HepG2 (cell line): ENCODE results near the gene TFRC. TPM values are rescaled to one million over a fixed set of nuclear protein-coding genes. Genes with fewer than 3 reads are reported as not detected.

Experiments used
- ATAC-seq: fragments of 200-7000 bp; cut with Tn5 transposase; 3 replicates; pipeline ENCODE4 v1.9.1; 2020; ENCODE audit warnings: mild to moderate bottlenecking, moderate library complexity
- BruUV-seq: library from RNA; stranded (reverse); fragments of 400-500 nt; replicated peaks from 2 replicates; lab custom pipeline; 2021; lab: Mats Ljungman, UMichigan
- CTCF ChIA-PET: fragments of 300-600 bp; formaldehyde crosslinking; extraction: SDS; loops from one replicate; lab custom pipeline; 2021; ENCODE audit warnings: low total read pairs, inconsistent platforms, low intra/inter-chr PET ratio; lab: Yijun Ruan, JAX
- POLR2A ChIA-PET: fragments of 350-600 bp; sonication (Branson Sonifier 250); formaldehyde crosslinking; loops from one replicate; lab custom pipeline; 2020; ENCODE audit warnings: antibody characterized with exemption, inconsistent platforms; lab: Yijun Ruan, JAX
- DNase-seq: peaks from one replicate; pipeline ENCODE4 v3.0.0-alpha.2; 2015; ENCODE audit warnings: low spot score
- FAIRE-seq: peaks from 3 replicates; lab custom pipeline; 2011; peaks lifted over from hg19 to GRCh38; lab: Jason Lieb, UNC
- H2AFZ ChIP-seq: one replicate; pipeline ENCODE4 v1.6.1; 2011; ENCODE audit warnings: low read length, inconsistent platforms
- H3K27ac ChIP-seq: fragments of 300-600 bp; 3 replicates; pipeline ENCODE4 v1.8.0; 2011; ENCODE audit warnings: mixed run types, mild to moderate bottlenecking, mixed read lengths, low read length, inconsistent platforms; ENCODE audit not compliant: insufficient read depth; ENCODE audit errors: extremely low read length
- H3K27me3 ChIP-seq, 2 experiments: fragments of 200-600 bp in 1 of 2; 2 replicates in 1 of 2; 3 replicates in 1 of 2; pipeline versions ENCODE4 v1.6.0 to v1.8.0; 2011; ENCODE audit warnings: low read length in 2 of 2, mild to moderate bottlenecking in 2 of 2, moderate library complexity in 2 of 2, inconsistent platforms in 1 of 2; ENCODE audit not compliant: insufficient read depth in 2 of 2, control insufficient read depth in 1 of 2
- H3K36me3 ChIP-seq, 2 experiments: fragments of 200-600 bp in 1 of 2; replicated peaks in 1 of 2; 2 replicates in 1 of 2; 3 replicates in 1 of 2; pipeline versions ENCODE4 v1.5.1 to v1.8.0; 2011; ENCODE audit warnings: low read length in 2 of 2, inconsistent platforms in 1 of 2; ENCODE audit not compliant: insufficient read depth in 2 of 2, control insufficient read depth in 1 of 2
- H3K4me1 ChIP-seq: 2 replicates; pipeline ENCODE4 v1.5.1; 2012; ENCODE audit warnings: low read length, inconsistent platforms; ENCODE audit not compliant: insufficient read depth
- H3K4me2 ChIP-seq: 2 replicates; pipeline ENCODE4 v1.6.0; 2011; ENCODE audit warnings: low read depth, low read length, inconsistent platforms
- H3K4me3 ChIP-seq, 3 experiments: fragments of 200-600 bp in 1 of 3; sonication (generic), shearing (Covaris generic) in 1 of 3; replicated peaks in 1 of 3; 2 replicates each; pipeline ENCODE4 v1.5.1; 2011 to 2016; ENCODE audit warnings: low read length in 3 of 3, inconsistent platforms in 2 of 3, low read depth in 2 of 3, mild to moderate bottlenecking in 2 of 3, control low read depth in 1 of 3, mixed read lengths in 1 of 3; ENCODE audit not compliant: insufficient read depth in 1 of 3
- H3K79me2 ChIP-seq: one replicate; pipeline ENCODE4 v1.6.1; 2011; ENCODE audit warnings: low read length, inconsistent platforms; ENCODE audit not compliant: insufficient read depth
- H3K9ac ChIP-seq: 2 replicates; pipeline ENCODE4 v1.6.0; 2011; ENCODE audit warnings: mild to moderate bottlenecking, low read depth, low read length, inconsistent platforms; ENCODE audit not compliant: insufficient read depth
- H3K9me3 ChIP-seq: 2 replicates; pipeline ENCODE4 v1.5.1; 2012; ENCODE audit warnings: mild to moderate bottlenecking, low read length
- H4K20me1 ChIP-seq: 2 replicates; pipeline ENCODE4 v1.6.0; 2011; ENCODE audit warnings: inconsistent platforms, mild to moderate bottlenecking, low read length, moderate library complexity; ENCODE audit not compliant: insufficient read depth
- FOXA1 ChIP-seq, 2 experiments: fragments of 450-650 bp in 1 of 2; sonication (generic) in 1 of 2; formaldehyde crosslinking in 1 of 2; IDR thresholded peaks; 2 replicates each; pipeline versions ENCODE4 v1.4.0 to v1.6.1; 2016 to 2020; ENCODE audit warnings: missing genetic modification reagents in 1 of 2
- GMEB2 ChIP-seq: IDR thresholded peaks from 2 replicates; pipeline ENCODE4 v1.6.1; 2016; ENCODE audit warnings: missing biosample characterization, missing genetic modification reagents, low read depth
- HNRNPUL1 ChIP-seq: fragments of 200-400 bp; formaldehyde crosslinking; IDR thresholded peaks from 2 replicates; pipeline ENCODE4 v1.6.1; 2017; ENCODE audit warnings: low read depth, mild to moderate bottlenecking, low read length, moderate library complexity
- KDM4B ChIP-seq: sonication (generic); formaldehyde crosslinking; IDR thresholded peaks from 2 replicates; pipeline ENCODE4 v1.4.0; 2020; ENCODE audit warnings: missing genetic modification reagents
- KDM6A ChIP-seq: IDR thresholded peaks from 2 replicates; pipeline ENCODE4 v1.6.1; 2016; ENCODE audit warnings: low read depth
- NR2C2 ChIP-seq: sonication (generic); formaldehyde crosslinking; IDR thresholded peaks from 2 replicates; pipeline ENCODE4 v1.4.0; 2020; ENCODE audit warnings: missing genetic modification reagents, mild to moderate bottlenecking, moderate library complexity, borderline replicate concordance
- SALL2 ChIP-seq: sonication (generic); formaldehyde crosslinking; IDR thresholded peaks from 2 replicates; pipeline ENCODE4 v1.8.1; 2023; ENCODE audit warnings: mild to moderate bottlenecking, missing genetic modification reagents, inconsistent platforms
- SP4 ChIP-seq: sonication (generic); formaldehyde crosslinking; IDR thresholded peaks from 2 replicates; pipeline ENCODE4 v1.8.1; 2023; ENCODE audit warnings: mild to moderate bottlenecking, missing genetic modification reagents
- SP5 ChIP-seq: IDR thresholded peaks from 2 replicates; pipeline ENCODE4 v1.6.1; 2016; ENCODE audit warnings: low read depth, borderline replicate concordance
- ZNF335 ChIP-seq: sonication (generic); formaldehyde crosslinking; IDR thresholded peaks from 2 replicates; pipeline ENCODE4 v1.4.0; 2020; ENCODE audit warnings: missing genetic modification reagents
- ZNF569 ChIP-seq: sonication (generic); formaldehyde crosslinking; IDR thresholded peaks from 2 replicates; pipeline ENCODE4 v1.5.0; 2020; ENCODE audit warnings: mild to moderate bottlenecking, missing genetic modification reagents, moderate library complexity, borderline replicate concordance
- WGBS: methylation state at CpG from one replicate; pipeline ENCODE4 v1.1.6; 2017; ENCODE audit warnings: low lambda C conversion rate; 5-methylcytosine and 5-hydroxymethylcytosine counted together
- in situ Hi-C: cut with HindIII; loops from 2 replicates; pipeline ENCODE4 v1.10.0; 2017; ENCODE audit warnings: low pct_unique_long_range_greater_than_20kb; ENCODE audit not compliant: extremely low pct_ligation_motif_present
- intact Hi-C: fragments of 100-400 bp; cut with micrococcal nuclease; formaldehyde crosslinking; loops from one replicate; pipeline ENCODE4 v1.10.0; 2022; ENCODE audit not compliant: unreplicated experiment
- polyA plus RNA-seq, 8 experiments: library from polyadenylated mRNA; depleted of rRNA in 3 of 8; stranded (reverse) in 7 of 8; unstranded in 1 of 8; fragments of >200 nt; fragmentation: Illumina TruSeq in 4 of 8; extraction: Trizol in 4 of 8; gene quantifications; 2 replicates each; pipeline versions ENCODE4 v1.2.1 to v1.2.3, GENCODE V29; 2011 to 2016; ENCODE audit warnings: low read depth in 4 of 8, missing spikeins in 1 of 8, mixed read lengths in 1 of 8; ENCODE audit not compliant: insufficient read depth in 1 of 8
- total RNA-seq, 5 experiments: library from RNA; depleted of rRNA; stranded (reverse); fragments of >200 nt; fragmentation: Illumina TruSeq; extraction: Trizol; gene quantifications; 2 replicates each; pipeline ENCODE4 v1.2.3, GENCODE V29; 2016; ENCODE audit warnings: low read depth in 1 of 5

Gene TFRC
- total and polyA plus RNA-seq, 2 of the 13 experiments (the other 11 are each of a cell fraction or from before 2014, with no cell fraction given), result 188 to 274 TPM

- POLR2A ChIA-PET, result no interaction called here
- no peak overlapping the region for H3K4me2 ChIP-seq
- no peaks in the 10 kb centered on the region for H4K20me1 ChIP-seq
- H3K27me3 ChIP-seq, result no peaks in the 10 kb centered on the region
- in situ Hi-C loops, result no loop called here
- no peak overlapping the region for H3K9ac ChIP-seq
- no peak overlapping the region for H3K27ac ChIP-seq
- BruUV-seq, result no TSS peak
- H3K4me1 ChIP-seq, result no peaks in the 10 kb centered on the region
- no peak for ATAC-seq
- H3K36me3 ChIP-seq, result peaks cover 33 to 87% of the 10 kb centered on the region in 2 experiments
- intact Hi-C loops, result no loop called here
- H2AFZ ChIP-seq, result no peak overlapping the region
- no peaks in the 10 kb centered on the region for H3K9me3 ChIP-seq
- peaks cover 2% of the 10 kb centered on the region for H3K79me2 ChIP-seq
- 94% methylated on average over 6 of the region's 6 CpGs for WGBS
- CTCF ChIA-PET, result no interaction called here
- FAIRE-seq, result no peak
- DNase-seq, result no peak
- H3K4me3 ChIP-seq, result no peak overlapping the region
- no peak for TF ChIP-seq SALL2 (CRISPR knock-in tag)
- no peak for TF ChIP-seq SP5 (CRISPR knock-in tag)
- TF ChIP-seq ZNF335 (CRISPR knock-in tag), result no peak
- TF ChIP-seq KDM6A (CRISPR knock-in tag), result no peak
- TF ChIP-seq KDM4B (CRISPR knock-in tag), result no peak
- TF ChIP-seq HNRNPUL1, result no peak
- TF ChIP-seq FOXA1 (IDR thresholded peaks at IDR 0.05), result no peak
- TF ChIP-seq FOXA1 (CRISPR knock-in tag; IDR thresholded peaks at IDR 0.05), result no peak
- TF ChIP-seq GMEB2, result no peak
- no peak for TF ChIP-seq ZNF569
- no peak for TF ChIP-seq SP4 (CRISPR knock-in tag)
- no peak for TF ChIP-seq NR2C2 (CRISPR knock-in tag)
Measured at GRCh38 chr3:196063456-196063855, 18.4 kb downstream of the TFRC start.
